T-helper 2 cell (primary cell): ENCODE measurements around the gene PPFIA2.

ENCODE experiments used
- DNase-seq, 5 experiments: peaks; one replicate each; pipeline versions ENCODE4 v3.0.0 to v3.0.0-alpha.2; 2012 to 2022
- total RNA-seq, 2 donors: gene quantifications; one replicate each; lab custom pipeline; 2026; lab: John Stamatoyannopoulos, UW

PPFIA2 gene
- 0 reads per million in 2 donors for total RNA-seq

DNA sequence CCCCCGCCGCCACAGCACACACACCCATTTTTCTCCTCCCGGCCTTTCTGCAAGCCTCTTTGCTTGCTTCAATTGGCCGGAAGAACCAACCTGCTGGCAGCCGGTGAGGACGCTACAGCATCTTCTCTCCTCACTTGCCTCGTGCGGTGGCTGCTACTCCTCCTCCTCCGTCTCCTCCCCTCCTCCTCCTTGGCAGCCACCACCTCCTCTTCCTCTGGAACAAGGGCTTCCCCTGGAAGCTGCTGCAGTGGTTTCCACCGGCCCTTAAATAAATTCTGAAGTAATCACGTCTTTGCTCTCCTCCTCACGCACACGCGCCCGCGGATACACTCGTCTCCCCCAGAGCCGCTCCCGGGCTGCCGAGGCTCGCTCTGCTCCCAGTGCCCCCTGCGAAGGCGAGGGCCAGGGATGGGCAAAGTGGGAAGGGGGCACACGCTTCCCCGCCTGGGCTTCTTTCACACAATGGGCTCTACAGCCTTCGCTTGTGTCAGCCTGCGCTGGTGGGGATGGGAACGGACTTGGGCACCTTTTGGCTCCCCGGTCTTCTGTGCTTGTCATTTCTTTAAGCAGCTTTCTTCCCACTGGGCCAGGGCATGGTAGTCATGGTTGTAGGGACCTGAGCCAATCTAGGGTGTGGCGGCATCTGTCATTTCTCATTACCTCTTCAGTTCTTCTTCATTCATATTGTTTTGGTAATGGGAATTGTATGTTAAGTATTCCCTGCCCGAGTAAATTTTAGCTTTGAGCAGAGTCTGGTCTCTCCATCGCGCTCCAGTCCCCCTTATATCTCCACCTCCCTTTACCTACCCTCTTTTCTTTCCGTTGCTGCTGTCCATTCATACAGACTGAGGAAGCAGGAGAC is at the start of gene PPFIA2:
Gene PPFIA2 (minus strand): TSS at position 161 of the 862 bp plus-strand sequence.
- DNase-seq, result peak in 2 of 5 experiments; percentile 16 to 24

DNA sequence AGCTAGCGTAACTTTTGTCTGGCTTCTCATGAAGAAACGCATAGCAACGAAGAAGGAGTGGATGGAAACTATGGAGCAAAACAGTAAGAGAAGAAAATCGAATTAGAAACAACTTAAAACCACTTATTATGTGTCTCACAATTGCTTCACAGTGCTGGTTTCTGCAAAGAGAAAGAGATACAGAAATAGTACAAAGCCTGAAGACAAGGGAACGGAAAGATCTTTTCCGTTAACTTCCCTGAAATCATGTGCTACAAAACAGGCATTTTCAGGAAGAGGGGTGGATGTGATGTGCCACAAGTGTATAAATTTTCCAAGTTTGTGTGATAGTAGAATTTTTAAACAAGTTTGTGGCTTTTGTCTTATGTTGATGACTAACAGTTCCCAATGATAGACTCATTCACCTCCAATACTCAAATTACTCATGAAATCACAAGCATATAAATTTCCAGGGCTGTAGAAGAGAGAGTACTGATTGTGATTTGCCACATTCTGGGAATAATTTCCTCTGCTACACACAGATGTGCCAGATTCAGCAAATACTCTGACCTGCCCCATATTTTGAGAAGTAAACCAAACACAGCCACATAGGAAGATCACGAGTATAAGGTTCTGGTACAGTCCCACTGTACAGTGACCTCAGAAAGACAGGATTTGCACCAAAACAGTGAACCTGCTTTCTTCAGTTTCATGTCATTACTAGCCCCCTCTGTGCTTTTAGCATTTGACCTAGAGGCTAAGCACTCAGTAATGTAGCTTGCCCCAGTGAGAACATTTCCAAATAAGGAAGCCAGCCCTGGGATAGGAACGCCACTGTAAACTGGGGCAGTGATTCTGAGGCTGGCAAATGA is 41.4 kb upstream of the PPFIA2 start:
- no peak for DNase-seq

DNA sequence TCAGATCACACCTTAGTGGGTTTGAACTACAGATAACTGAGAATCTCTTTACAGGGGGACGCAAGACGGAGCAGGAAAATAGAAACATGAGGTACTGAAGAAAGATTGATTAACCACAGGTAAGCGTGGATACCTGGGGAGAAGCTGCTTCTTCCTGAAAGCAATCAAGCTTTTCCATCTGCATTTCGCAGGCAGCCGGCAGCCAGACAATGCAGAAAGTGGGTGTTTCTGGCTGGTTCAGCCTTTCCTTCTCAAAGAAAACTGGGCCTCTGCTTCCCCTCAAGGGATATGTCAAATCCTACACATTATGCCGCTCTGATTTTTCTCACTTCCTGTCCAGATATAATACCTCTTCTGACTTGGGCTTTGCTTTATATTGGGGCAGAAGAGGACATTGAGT is 39.1 kb upstream of the PPFIA2 start:
- no peak for DNase-seq

DNA sequence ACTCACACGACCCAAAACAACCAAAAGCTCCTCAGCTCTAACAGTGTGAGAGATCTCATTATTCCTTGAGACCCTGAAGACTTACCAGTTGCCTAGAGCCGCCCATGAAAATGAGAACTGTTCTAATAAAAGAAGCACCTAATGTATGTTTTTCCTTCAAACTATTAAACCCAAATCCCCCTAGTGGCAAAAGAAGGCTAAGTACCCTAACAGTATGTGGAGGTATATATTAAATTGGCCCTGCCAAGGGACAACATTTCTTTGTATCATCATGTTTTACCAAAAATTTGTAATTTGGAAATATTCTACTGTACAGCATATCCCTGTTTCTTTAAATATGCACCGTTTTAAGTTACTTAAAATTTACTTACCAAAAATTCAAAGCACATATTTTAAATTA is 38.0 kb upstream of the PPFIA2 start:
- no peak for DNase-seq

DNA sequence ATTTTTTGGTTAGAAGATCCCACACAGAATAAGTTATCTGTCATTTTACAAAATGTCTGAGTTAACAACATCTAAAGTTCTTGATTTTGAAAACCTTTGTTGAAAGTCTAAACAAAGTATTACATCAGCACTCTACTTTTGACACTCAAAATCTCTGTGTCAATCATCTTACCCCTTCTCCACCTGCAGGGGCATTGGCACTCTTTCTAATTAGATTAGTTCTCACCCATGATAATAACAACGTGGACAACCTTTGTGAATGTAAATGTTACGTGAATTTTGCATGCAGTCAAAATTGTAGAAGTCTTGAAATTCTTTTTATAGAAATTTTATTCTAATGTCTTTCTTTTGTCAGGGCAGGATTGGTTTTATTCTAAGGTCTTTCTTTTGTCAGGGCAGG is 33.5 kb upstream of the PPFIA2 start:
- no peak for DNase-seq

DNA sequence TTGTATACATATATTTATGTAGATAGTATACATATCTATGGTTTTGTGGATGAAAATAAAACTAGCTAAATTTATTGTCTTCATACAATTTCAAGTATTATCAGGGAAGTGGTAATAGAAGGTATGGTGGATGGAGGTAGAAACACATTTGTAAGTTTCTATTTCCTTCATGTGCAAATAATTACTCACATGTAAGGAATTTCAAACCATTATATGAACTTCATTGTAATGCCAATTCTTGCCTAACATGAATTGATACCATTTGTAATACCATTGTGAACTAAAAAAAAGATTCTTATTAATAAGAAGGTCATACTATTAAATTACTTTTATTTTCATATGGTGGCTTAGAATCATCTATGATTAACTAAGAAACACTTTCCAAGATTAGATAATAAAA is 20.1 kb upstream of the PPFIA2 start:
- no peak for DNase-seq

DNA sequence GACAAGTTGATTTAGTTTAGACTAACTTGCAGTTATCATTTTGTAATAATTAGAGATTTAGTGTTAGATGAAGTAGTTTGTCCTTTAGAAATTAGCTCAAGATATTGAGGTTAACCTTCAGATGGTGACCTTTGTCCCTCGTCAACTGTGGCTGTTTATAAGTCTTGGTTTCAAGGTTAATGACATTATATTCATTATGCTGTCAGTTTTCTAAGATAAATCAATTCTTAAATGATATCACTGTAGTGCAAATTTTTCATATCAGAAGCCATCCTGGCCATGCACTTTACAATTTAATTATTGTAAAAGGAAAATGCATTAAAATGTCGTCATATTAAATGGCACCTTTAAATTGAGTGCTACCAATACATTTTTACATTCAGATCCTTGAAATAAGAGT is 19.6 kb upstream of the PPFIA2 start:
- no peak for DNase-seq

DNA sequence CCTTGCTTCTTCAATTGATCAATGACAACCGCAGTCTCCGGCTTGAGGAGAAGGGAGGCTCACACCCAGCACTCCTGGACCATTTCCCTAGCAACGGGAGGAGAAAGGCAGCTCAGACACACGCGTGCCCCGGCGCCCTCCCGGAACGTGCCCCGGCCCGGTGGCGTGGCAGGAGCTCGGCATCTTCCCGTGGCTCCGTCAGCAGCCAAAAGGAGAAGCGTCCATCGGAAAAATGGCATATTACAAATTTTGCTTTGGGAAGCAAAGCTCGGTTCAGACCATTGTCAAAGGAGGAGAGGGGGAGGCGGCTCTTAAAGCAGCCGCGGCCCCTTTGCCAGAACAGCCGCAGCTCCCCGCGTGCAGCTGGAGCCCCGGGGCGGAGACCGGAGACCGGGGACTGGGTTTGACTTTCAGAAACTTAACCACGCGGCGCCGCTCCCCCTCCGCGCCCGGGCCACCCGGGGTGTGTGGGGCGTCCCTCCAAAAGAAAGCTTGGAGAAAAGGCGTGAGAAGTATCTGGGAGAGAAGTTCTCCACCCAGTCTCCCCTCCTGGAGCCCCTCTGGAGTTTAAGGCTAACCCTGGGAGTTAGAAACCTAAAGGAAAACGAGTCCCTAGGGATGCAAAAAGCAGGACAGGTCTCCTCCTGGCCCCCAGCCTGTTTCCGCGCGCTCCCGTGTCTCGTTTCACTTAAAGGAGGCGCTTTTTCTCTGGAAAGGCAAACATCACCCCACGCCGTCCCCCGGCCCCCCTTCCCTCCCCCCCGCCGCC is 545 bp downstream of the PPFIA2 start:
- DNase-seq, result peak in 1 of 5 experiments; percentile 6

DNA sequence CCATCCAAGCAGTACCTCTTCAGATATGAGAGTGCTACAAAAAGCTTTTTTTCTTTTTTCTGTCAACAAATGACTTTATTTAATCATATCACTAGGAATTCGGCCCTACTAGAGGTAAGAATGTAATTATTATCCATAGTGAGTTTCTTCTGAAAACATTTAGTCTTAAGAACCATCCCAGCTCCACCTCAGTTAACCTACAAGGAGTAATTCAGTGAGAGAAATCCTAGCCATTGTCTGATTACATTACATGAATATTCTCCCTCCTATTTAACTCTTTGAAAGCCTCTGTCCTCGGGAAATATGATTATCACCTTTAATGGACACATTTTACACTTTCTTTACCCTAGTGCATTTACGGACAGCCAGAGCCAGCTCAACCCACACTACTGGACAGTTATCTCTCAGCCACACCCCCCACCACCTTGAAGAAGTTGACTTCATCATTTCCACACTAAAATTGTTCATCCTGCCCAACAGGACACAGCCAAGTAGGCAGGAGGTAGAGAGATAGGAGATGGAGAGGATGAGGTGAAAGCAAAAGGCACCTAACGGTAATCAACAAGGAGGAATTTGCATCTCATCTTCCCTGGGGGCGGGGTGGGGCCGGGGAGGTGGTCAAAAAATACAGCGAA is 1.3 kb downstream of the PPFIA2 start:
- no peak for DNase-seq

DNA sequence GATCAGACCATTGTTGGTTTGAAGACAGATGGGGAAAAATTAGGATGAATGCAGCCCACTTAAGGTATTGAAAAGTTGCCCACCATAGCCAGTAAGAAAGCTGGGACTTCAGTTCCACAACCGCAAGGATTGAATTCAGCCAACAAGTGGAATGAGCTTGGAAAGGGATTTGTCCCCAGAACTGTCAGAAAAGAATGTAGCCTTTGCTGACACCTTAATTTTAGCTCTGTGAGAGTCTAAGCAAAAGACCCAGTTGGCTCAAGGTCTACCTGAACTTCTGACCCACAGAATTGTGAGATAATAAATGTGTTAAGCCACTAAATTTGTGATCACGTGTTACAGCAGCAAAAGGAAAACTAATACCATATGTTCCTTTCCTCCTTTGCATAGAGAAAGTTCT is 29.4 kb downstream of the PPFIA2 start:
- no peak for DNase-seq

DNA sequence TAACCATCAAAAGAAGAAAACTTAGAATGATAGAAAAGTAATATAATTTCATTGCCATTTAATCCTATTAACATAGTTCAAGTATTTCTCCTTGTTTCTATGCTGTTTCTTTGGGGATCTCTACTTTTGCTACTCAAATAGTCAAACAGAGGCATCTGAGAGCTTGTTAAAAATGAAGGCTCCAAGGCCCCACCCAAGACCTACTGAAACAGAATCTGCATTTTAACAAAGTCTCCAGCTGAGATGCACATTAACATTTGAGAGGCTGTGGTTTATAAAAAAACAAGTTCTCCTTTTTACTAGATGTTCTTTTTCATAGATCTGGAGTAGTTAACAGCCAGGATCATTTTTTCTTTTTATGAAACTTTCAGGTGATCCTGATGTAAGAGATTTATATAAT is 31.8 kb downstream of the PPFIA2 start:
- no peak for DNase-seq

DNA sequence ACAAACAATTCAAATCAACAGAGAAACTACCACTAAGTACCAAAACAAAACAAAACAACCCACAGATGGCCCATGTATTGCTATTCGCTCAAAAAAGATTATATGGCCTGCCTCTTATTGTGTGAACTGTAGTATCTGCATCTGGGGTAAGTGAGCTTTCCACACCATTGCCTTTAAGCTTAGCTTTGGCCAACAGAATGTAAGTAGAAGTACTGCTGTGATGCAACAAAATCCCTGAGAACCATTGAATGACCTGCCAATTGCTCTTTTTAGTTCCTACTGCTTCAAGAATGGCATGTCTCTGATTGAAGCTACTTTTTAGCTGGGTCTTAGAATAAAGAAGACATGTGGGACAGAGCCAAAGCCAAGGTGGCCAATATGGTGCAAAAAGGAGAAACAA is 32.5 kb downstream of the PPFIA2 start:
- no peak for DNase-seq

DNA sequence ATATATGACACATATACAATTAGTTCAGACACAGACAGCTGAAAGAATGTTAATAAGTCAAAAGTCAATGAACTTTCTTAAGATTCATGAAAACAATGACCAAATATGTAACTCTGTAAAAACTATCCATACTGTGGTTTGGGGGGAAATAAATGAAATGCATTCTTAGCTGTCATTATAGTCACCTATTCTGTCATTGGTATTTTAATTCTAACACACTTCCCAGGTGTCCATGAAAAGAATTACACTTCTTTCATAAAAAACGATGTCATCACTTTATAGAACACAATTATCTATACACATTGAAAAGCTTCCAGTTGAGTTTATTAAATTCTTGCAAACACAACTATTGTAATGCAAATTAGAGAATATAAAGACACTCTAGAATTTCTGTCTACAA is 35.8 kb downstream of the PPFIA2 start:
- DNase-seq, result no peak

DNA sequence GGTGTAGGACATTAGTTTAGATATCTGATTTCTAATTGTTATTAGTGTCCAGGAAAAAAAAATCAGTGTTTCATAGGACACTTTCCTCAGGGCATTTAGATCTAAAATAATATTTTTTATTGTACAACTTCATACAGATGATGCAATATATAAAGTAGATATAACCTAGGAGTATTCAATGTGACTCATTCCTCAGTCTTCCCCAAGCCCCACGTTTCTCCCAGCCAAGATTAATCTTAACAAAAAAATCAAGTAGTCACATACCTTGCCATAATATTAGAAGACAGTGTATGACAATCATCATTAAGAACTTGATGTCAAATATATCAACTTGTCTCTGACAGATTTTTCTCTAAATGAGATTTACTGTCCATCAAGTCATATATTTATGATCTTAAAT is 37.1 kb downstream of the PPFIA2 start:
- DNase-seq, result no peak

DNA sequence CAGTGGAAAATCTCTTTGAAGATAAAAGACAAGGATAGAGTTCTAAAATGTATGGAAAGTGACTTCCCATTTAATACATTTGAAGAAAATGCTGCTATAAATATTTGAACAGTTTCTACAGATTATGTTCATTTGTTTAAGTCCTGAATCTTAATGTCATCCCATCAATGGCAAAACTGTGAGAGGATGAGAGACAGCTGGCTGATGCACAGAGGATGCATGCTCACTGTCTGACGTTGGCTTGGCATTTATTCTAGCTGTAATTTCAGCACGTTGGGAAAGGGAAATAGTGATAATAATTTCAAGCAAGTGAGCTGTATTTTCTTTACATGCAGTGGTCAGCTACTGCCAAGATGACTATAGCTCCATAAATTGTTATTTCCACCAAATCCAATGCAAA is 40.5 kb downstream of the PPFIA2 start:
- DNase-seq, result no peak

DNA sequence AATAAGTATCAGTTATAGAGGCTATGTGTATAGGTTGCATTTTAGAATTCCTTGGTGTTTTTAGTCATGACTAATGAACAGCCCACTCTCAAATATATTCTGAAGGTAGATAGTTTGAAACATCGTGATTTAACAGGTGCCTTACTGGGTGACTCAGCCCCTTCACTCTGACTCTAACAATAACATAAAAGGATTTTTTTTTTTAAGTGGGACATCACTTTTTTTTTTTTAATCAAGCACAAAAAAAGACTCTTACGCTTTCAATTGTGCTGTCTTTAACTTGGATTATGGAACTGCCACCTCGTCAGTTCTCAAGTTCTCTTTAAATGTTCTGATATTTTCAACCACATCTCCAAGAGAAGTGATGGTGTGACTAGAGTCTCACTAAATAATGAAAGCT is 46.6 kb downstream of the PPFIA2 start:
- no peak for DNase-seq

DNA sequence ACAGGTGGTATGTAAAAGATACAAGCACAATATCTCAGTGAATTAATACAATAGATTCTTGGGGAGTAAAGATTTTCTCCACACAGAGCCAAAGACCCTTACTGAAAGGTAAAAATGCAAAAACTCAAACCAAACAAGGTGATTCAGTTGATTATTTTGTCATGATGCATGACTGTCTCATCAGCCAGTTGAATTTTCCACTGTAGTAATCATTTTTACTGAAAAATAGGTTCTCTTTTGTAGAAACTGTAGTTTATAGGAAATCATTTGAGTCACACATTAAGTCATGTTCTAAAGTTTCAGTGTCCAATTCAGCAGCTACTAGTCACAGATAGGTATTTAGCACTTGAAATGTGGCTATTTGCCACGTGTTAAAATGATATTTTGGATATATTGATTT is 53.6 kb downstream of the PPFIA2 start:
- DNase-seq, result no peak

DNA sequence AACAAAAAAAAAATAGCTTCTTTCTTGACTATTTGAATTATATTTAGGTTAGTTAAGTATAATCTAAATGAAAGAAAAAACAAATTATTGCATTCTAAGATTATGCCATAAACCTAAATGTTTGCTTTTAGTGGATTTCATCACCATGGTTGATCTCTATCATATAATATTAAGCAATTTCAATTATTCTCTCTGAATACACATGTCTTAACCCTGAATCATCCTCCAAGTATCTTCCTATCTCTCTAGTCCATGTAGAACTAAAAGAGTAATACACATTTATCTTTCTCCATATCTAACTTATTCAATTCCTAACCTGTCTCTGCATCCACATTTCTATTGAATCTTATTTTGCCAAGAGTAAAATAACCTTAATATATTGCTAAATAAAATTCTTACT is 59.6 kb downstream of the PPFIA2 start:
- no peak for DNase-seq

DNA sequence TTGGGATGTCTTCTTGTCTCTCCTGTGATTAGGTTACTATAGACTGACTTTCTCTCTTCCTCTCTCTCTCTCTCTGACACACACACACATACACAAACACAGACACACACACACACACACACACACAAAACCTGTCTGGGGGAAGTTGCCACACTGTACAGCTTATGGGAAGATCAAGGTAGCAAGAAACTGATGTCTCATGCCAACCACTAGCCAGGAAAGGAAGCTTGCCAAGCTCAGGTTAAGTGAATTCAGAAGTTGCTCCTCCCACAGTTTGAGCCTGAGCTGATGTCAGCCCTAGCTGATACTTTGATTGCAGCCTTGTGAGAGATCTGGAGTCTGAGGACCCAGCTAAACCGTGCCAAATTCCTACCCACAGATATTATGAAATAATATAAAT is 67.1 kb downstream of the PPFIA2 start:
- no peak for DNase-seq

DNA sequence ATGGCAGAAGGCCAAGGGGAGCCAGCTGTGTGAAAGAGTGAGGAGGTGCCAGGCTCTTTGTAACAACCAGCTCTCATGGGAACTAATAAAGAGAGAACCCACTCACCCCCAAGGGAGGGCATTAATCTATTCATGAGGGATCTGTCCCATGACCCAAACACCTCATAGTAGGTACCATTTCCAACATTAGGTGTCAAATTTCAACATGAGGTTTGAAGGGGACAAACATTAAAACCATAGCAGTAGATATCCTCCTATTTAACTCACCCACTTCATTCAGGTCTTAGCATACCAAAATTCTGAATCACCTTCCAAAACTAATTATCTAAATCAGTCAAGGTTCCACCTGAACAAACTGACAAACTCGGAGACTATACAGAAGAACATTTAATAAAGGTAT is 75.3 kb downstream of the PPFIA2 start:
- no peak for DNase-seq

DNA sequence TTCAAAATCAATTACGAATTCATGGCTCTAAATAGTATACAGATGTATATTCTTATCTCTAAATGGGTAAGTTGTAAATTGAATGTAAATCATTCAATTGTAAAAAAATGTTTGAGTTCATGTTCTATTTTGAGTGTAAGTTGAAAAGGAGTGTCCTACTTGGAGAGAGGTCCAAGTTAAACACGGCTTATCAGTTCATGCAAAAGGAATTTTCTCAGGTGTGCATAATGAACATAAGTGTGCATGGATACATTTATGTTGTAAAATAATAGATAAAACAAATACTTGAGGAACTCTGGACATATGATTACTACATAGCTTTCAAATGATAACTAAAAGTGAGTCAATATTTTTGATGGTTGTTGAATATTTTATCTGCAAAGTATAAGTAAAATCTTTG is 79.5 kb downstream of the PPFIA2 start:
- DNase-seq, result no peak

DNA sequence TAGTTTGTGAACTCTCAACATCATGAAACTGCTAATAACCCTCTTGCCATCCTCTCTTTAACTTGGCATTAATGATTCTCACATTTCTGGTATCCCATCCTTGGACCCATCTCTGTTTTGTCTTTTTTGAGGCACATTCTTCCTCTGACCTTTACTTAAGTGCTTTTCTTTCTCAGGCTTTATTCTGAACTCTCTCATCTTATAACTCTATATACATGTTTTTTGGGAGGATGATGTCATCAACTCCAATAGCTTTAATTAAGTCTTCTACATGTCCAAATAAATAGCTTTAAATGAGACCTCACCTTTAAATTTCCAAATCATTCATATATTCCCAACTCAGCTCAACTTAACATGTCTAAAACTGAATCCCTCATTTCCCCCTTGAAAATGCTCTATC is 88.4 kb downstream of the PPFIA2 start:
- DNase-seq, result no peak

DNA sequence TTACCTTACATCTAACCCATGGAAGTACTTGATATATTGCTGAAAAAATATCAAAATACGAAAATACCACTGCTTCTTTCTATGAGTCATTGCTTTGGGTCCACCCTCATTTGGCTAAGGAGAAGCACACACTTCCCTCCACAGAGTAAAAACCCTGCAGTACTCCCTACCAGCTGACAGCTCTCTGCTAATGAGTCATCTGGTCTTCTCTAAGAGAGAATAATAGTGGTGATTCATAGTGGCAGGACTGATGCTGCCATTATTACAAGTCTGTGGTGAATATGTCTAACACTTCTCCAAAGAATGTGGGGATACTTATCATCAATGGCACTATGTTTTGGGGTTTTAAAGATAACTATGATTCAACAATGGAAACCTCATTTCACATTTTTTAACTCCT is 90.7 kb downstream of the PPFIA2 start:
- peak in 1 of 5 experiments; percentile 8 for DNase-seq
